Femur (tissue), 1 donor: ENCODE measurements around the gene OAS3.

Experiments used
- DNase-seq: peaks from one replicate; pipeline ENCODE4 v3.0.0-alpha.2; 2017

The OAS3 gene

DNA sequence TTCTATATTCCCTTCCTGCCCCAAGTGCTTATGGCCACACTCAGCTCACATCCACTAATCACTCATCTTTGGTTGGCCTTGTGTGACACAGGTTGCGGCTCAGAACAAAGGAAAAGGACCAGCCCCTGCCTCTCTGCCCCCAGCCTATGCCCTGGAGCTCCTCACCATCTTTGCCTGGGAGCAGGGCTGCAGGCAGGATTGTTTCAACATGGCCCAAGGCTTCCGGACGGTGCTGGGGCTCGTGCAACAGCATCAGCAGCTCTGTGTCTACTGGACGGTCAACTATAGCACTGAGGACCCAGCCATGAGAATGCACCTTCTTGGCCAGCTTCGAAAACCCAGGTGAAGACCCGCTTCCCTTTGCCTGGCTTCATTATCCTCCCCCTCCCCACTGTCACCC, 24.3 kb downstream of the OAS3 start:
- no peak for DNase-seq

DNA sequence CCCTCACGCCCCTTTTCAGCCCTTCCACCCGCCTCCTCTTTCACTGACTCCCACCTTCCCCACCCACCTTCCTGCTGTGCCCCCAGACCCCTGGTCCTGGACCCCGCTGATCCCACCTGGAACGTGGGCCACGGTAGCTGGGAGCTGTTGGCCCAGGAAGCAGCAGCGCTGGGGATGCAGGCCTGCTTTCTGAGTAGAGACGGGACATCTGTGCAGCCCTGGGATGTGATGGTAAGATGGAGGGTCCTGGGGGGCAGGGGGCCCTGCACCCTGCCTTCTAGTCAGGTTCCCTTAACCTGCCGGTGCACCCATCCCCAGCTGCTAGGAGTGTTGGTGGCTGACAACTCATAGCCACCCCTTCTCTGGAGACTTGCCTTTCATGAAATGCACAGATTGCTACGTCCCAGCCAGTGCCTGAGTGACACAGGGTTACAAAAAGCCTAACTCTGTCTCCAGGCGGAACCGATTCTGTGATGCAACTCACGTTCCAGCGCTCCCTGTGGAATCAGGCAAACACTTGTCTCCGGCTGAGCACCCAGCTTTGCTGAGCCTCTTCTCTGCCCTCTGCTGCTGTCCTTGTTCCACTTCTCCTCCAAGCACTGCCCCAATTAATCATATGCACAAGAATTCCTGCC, 25.1 kb downstream of the OAS3 start:
- no peak for DNase-seq

DNA sequence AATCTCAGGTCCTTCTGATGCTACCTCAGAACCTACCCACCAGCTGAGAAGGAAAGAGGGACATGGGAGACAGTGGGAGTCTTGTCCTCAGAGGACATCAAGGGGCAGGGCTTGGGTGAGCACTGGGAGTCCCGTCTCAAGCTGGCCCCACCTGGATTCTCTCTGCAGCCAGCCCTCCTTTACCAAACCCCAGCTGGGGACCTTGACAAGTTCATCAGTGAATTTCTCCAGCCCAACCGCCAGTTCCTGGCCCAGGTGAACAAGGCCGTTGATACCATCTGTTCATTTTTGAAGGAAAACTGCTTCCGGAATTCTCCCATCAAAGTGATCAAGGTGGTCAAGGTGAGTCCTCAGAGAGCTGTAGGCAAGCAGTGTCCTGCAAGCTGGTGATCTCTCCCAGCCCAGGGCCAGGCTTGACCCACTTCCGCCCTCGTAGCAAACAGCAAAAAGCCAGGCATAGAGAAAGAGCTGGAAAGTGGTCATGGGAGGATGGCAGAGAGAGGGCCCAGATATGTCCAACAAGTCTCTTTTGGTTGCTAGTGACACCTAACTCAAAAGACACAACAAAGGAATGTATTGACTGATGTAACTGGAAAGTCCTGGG, 25.9 kb downstream of the OAS3 start:
- DNase-seq: no peak

DNA sequence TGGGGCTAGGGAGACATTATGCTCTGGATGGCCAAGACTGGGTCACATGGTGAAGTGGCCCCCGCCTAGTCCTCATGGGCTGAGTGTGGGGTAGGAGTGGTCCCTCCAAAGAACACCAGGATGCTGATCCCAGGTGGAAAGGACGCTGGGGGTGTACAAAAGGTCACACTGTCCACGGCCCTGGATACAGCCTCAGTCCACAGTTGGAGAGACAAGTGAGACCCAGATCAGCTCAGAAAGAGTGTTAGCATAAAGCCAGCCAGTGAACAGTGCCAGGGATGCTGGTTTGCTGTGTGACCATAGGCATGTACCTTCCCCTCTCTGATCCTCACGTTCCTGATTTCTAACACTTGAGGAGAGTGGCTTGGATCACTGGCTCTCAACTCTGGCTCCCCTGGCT, 26.6 kb downstream of the OAS3 start:
- no peak for DNase-seq

DNA sequence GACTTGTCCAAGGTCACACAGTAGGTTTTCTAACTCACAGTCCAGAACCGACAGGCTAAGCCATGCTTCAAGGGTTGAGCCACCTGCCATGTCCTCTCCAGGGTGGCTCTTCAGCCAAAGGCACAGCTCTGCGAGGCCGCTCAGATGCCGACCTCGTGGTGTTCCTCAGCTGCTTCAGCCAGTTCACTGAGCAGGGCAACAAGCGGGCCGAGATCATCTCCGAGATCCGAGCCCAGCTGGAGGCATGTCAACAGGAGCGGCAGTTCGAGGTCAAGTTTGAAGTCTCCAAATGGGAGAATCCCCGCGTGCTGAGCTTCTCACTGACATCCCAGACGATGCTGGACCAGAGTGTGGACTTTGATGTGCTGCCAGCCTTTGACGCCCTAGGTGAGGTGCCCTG, 27.4 kb downstream of the OAS3 start:
- DNase-seq: no peak

DNA sequence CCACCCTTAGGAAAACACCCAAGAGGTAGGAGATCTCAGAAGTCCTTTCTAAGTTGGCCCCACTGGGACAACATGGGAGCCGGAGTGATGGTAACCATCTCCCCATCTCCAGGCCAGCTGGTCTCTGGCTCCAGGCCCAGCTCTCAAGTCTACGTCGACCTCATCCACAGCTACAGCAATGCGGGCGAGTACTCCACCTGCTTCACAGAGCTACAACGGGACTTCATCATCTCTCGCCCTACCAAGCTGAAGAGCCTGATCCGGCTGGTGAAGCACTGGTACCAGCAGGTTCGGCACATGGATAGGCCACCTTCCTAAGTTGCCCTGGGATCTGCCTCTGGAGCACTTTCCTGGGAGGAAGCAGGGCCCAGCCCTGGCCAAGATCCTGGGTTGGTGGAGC, 29.0 kb downstream of the OAS3 start:
- no peak for DNase-seq

DNA sequence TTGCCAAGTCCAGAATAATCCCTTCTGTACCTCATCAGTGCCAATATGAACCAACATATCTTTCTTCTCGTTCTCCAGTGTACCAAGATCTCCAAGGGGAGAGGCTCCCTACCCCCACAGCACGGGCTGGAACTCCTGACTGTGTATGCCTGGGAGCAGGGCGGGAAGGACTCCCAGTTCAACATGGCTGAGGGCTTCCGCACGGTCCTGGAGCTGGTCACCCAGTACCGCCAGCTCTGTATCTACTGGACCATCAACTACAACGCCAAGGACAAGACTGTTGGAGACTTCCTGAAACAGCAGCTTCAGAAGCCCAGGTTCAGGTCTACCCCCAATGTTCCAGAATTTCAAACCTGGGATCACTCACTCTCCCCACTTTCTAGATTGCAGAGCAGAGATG, 29.6 kb downstream of the OAS3 start:
- DNase-seq: no peak

DNA sequence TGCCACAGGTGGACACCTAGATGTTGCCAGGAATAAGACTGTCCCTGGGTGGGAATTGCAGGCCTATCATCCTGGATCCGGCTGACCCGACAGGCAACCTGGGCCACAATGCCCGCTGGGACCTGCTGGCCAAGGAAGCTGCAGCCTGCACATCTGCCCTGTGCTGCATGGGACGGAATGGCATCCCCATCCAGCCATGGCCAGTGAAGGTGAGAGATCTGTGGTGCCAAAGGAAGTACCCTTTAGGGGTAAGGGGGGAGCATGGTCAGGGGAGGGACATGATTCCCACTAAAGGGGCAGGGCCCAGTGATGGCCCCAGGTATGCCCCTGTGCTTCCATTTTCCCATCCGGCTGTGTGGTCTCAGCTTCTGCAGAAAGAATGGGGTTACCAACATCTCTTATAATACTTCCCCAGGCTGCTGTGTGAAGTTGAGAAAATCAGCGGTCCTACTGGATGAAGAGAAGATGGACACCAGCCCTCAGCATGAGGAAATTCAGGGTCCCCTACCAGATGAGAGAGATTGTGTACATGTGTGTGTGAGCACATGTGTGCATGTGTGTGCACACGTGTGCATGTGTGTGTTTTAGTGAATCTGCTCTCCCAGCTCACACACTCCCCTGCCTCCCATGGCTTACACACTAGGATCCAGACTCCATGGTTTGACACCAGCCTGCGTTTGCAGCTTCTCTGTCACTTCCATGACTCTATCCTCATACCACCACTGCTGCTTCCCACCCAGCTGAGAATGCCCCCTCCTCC, 31.5 kb downstream of the OAS3 start:
- DNase-seq: no peak

DNA sequence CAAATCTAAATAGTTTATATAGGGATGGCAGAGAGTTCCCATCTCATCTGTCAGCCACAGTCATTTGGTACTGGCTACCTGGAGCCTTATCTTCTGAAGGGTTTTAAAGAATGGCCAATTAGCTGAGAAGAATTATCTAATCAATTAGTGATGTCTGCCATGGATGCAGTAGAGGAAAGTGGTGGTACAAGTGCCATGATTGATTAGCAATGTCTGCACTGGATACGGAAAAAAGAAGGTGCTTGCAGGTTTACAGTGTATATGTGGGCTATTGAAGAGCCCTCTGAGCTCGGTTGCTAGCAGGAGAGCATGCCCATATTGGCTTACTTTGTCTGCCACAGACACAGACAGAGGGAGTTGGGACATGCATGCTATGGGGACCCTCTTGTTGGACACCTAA, 32.1 kb downstream of the OAS3 start:
- no peak for DNase-seq

DNA sequence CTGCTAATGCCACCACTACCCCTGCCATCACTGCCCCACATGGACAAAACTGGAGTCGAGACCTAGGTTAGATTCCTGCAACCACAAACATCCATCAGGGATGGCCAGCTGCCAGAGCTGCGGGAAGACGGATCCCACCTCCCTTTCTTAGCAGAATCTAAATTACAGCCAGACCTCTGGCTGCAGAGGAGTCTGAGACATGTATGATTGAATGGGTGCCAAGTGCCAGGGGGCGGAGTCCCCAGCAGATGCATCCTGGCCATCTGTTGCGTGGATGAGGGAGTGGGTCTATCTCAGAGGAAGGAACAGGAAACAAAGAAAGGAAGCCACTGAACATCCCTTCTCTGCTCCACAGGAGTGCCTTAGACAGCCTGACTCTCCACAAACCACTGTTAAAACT, 33.0 kb downstream of the OAS3 start:
- peak; percentile 40 for DNase-seq

DNA sequence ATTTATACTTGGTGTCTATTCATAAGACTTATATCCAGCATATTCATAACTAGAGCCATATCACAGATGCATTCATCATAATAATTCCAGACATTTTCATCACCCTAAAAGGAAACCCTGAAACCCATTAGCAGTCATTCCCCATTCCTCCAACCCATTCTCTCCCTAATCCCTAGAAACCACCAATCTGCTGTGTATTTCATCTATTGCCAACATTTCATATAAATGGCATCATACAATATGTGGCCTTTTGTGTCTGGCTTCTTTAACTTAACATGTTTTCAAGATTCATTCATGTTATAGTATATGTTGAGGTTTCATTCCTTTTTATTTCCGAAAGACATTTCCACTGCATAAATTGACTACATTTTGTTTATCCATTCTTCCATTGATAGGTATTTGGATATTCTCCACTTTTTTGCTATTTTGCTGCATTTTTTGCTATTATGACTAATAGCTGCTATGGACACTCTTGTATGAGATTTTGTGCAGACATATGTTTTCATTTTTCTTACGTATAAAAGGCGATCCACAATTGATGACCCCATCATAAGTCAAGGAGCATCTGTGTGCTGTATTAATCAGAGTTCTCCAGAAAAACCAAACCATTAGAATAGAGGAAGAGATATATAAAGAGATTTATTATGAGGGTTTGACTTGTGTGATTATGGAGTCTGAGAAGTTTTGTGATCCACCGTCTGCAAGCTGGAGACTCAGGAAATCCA, 34.9 kb downstream of the OAS3 start:
- DNase-seq: no peak

DNA sequence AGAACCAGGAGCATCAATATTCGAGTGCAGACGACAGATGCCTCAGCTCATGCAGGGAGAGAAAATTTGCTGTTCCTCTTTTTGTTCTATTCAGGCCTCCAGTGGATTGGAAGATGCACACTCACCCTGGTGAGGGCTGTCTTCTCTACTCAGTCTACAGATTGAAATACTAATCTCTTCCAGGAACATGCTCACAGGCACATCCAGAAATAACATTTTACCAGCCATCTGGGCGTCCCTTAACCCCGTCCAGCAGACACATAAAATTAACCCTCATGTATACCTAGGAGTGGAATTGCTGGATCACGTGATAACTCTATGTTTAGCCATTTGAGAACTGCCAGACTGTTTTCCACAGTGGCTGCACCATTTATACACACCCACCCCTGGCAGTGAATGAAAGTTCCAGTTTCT, 35.6 kb downstream of the OAS3 start:
- no peak for DNase-seq

DNA sequence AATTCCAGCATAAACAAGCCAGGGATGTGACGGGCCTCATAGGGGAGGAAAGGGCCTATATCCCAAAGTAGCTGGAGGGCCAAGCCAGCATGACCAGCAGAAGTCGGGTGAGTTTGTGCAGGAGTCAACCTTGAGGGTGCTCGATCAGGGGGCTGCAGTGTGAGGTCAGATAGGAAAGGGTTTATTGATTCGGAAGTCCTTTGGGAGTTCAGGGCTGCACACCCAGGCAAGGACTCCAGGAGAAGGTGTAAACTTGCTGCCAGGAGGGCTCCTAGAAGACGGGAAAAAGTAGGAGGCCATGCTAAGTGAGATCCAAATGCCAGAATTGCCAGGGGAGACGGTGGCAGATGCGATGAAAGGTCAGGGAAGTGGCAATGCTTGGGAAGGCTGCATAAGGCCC, 36.6 kb downstream of the OAS3 start:
- DNase-seq: no peak

DNA sequence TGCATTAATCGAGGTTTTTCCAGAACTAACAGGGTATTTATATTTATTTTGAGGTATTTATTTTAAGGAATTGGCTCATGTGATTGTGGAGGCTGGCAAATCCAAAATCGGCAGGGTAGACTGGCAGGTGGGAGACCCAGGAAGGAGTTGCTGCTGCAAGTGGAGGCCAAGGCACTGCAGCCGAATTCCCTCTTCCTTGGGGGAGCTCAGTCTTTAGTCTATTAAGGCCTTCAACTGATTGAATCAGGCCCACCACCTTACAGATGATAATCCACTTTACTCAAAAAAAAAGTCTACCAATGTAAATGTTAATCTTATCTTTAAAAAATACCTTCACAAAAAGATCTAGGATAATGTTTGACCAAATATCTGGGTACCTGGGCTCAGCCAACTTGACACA, 38.9 kb downstream of the OAS3 start:
- no peak for DNase-seq

DNA sequence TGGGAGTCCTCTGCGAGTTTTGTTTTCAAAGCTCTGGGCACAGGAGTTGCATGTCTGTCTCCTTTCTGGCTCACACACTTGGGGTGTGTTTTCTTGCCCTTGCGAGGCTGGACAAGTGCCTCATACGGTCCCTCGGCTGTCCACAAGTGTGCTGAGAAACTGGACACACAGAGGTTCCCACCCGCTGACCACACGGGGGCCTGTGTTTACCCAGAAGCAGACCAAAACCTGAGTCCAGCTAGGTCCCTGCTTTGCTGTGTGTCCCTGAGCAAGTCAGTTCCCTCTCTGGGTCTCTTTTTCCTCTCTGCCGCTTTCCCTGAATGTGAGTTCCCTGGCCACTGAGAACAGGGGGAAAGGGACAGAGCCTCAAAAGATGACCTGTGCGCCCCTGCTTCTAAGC, 39.4 kb downstream of the OAS3 start:
- no peak for DNase-seq

DNA sequence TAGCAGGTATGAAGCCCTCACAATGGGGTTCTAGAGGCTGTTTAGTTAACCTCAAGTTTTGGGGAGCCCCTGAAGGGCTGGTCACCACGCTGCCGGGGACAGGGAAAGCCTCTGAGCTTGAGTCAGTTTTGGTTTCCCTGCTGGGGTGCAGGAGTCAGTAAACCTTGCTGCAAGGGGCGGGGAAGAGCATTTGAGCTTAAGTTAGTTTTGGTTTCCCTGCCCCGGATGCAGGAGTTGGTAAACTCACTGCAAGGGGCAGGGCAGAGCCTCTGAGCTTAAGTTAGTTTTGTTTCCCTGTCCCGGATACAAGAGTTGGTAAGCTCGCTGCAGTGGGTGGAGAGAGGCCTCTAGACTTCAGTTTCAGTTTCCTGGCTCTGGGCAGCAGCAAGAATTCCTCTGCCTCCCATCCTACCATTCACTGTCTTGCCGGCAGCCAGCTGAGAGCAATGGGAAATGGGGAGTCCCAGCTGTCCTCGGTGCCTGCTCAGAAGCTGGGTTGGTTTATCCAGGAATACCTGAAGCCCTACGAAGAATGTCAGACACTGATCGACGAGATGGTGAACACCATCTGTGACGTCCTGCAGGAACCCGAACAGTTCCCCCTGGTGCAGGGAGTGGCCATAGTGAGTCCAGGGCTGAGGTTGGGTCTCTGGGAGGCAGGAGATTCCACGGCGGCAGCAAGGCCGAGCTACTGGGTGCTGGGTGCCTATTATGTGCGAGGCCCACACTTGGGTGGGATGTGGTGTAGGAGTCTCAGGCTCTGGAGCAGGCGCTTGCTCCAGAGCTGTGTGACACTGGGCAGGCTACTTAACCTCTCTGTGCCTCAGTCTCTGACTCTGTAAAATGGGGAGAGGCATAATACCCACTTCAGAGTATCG, 40.1 kb downstream of the OAS3 start, which contains the start of gene OAS2:
OAS2 (plus strand) TSS at position 357 of the 878 bp plus-strand sequence; CDS start at position 447, 90 bp downstream.
- DNase-seq: peak; percentile 65

DNA sequence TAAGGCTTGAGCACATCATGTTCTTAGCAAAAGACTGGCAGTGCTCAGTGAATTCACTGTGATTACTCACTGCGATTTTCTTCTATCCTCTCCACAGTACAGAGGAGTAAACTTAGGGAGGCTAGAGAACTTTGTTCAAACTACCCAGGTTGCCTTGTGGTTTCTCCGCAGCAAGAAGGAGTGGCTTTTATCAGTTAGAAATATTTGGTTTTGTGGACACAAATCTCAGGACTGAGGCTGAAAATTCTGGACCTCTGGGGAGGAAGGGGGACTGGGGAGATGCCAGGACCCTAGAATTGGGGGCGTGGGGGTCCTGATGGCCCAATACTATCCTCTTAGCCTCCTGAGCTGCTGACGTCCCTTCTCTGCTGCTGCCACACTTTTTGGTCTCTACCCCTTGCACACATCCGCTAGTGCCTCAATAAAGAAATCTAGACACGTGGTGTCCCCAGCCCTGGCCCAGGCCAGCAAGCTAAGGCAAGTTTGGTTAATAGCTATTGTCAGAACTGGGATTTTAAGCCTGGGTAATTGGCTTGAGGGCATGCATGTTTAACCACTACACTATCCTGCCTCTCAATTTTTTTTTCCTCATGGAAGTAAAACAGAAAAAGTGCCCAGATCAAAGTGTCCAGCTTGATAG, 40.9 kb downstream of the OAS3 start:
- DNase-seq: no peak

DNA sequence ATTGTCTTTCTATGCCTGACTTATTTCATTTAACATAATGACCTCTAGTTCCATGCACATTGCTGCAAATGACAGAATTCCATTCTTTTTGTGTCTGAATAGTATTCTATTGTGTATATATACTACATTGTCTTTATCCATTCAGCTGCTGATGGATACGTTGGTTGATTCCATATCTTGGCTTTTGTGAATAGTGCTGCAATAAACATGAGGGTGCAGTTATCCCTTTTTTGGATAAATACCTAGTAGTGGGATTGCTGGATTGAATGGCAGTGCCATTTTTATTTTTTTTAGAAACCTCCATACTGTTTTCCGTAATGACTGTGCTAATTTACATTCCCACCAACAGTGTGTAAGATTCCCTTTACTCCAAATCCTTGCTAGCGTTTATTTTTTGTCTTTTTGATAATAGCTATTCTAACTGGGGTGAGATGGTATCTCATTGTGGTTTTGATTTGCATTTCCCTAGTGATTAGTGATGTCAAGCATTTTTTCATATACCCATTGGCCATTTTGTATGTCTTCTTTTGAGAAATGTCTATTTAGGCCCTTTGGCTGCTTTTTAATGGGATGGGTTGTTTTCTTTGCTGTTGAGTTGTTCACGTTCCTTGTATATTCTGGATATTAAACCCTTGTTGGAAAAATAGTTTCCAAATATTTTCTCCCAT, 42.4 kb downstream of the OAS3 start:
- DNase-seq: no peak

DNA sequence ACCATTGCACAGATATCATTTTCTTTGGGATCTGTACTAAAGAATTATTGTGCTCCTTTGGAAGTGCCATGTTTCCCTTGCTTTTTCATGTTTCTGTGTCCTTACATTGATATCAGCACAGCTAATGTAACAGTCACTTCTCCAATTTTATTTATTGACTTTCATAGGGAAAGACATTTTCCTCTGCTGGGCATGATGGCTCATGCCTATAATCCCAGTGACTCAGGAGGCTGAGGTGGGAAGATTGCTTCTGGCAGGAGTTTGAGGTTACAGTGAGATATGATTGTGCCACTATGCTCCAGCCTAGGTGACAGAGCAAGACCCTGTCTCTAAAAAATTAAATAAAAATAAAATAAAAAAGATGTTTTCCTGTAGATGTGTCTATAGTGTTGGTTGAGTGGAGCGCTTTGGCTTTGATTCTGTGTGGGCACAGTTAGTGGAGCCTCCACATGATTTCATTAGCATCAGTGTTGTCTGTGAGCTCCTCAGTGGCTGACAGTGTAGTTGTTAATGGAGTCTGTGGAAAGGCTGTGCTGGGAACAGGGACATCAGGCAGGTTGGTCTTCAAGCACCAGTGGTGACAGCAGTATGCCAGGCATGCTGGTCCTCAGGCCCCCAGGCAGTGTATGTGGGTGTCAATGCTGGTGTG, 47.5 kb downstream of the OAS3 start:
- DNase-seq: no peak

DNA sequence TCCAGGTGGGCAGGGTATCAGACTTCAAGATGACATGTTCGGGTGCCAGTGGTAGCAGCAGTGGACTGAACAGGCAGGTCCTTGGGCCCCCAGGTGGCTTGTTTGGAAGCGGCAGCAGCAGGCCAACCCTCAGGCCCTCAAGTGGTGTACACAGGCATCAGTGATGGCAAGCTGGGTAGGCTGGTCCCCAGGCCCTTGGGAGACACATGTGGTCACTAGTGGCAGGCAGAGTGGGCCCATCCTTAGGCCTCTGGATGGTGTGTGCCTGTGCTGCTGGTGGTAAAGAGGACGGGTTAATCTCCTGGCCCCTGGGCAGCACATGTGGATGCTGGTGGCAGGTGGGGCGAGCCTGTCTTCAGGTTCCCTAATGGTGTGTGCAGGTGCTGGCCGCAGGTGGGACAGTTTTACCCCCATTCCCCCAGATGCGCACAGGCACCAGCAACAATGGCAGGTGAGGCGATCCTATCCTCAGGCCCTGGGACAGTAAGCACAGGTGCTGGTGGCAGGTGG, 48.1 kb downstream of the OAS3 start:
- no peak for DNase-seq

DNA sequence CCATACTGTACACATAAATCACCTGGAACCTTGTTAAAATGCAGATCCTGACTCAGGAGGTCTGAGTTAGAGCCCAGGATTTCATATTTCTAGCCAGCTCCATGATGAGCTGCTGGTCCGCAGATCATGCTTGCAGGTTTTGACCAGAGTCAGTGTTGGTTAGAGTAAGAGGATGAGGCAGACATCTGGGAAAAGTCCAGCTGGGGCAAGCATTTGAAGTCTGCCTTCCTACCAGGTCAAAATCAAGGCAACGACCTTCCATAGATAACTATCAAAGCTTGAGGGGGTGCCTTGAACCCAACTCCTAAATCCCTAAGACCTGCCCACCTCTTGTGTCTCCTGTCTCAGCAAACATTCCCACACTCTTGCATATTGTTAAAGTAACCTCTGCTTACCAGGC, 49.3 kb downstream of the OAS3 start:
- no peak for DNase-seq
